ENCODE results near the gene ARL3.

- TF ChIP-seq BACH2 (CRISPR knock-in tag; IDR thresholded peaks at IDR 0.05; ENCODE audit: borderline replicate concordance), result no peak
- no peak for TF ChIP-seq ZFP3 (CRISPR knock-in tag; IDR thresholded peaks at IDR 0.05)
- TF ChIP-seq ESRRG (CRISPR knock-in tag; IDR thresholded peaks at IDR 0.05), result no peak
- TF ChIP-seq CSRNP3 (CRISPR knock-in tag; IDR thresholded peaks at IDR 0.05), result no peak
Measured at GRCh38 chr10:102713814-102714620, at the start of gene ARL3.

All from SK-N-SH treated with all-trans-retinoic acid at 6 μM for 48 hours (cell line).